Suppressor macrophage (primary cell): ENCODE results near the gene MICU2.

ENCODE experiments used
- DNase-seq, 4 experiments: peaks; one replicate each; pipeline ENCODE4 v3.0.0-alpha.2; 2020 to 2022

MICU2 gene

GRCh38 chr13:21544515-21544914, 59.5 kb downstream of the MICU2 start:
- peak in 1 of 4 experiments; percentile 12 for DNase-seq

GRCh38 chr13:21542563-21542962, 61.4 kb downstream of the MICU2 start:
- no peak for DNase-seq

GRCh38 chr13:21541980-21542379, 62.0 kb downstream of the MICU2 start:
- DNase-seq: peak in 2 of 4 experiments; percentile 5 to 21

- DNase-seq: no peak
These were observed 62.7 kb downstream of the MICU2 start for GRCh38 chr13:21541271-21541670.

GRCh38 chr13:21539687-21540086, 64.3 kb downstream of the MICU2 start:
- no peak for DNase-seq

GRCh38 chr13:21538753-21539152, 65.2 kb downstream of the MICU2 start:
- DNase-seq: peak in 2 of 4 experiments; percentile 7 to 26

GRCh38 chr13:21538280-21538679, 65.7 kb downstream of the MICU2 start:
- no peak for DNase-seq

GRCh38 chr13:21537105-21537504, 66.9 kb downstream of the MICU2 start:
- DNase-seq: peak in 1 of 4 experiments; percentile 7

GRCh38 chr13:21534760-21535159, 69.2 kb downstream of the MICU2 start:
- no peak for DNase-seq

GRCh38 chr13:21531455-21531854, 72.5 kb downstream of the MICU2 start:
- no peak for DNase-seq

- DNase-seq: no peak
These were observed 73.3 kb downstream of the MICU2 start for GRCh38 chr13:21530656-21531055.

GRCh38 chr13:21529146-21529893, 74.7 kb downstream of the MICU2 start:
- DNase-seq: no peak

- DNase-seq: no peak
These were observed 75.4 kb downstream of the MICU2 start for GRCh38 chr13:21528616-21529015.

GRCh38 chr13:21526707-21527540, 77.0 kb downstream of the MICU2 start:
- no peak for DNase-seq

- DNase-seq: no peak
These were observed 81.1 kb downstream of the MICU2 start for GRCh38 chr13:21522847-21523246.

- no peak for DNase-seq
These were observed 81.8 kb downstream of the MICU2 start for GRCh38 chr13:21522130-21522529.

- DNase-seq: no peak
These were observed 85.3 kb downstream of the MICU2 start for GRCh38 chr13:21518617-21519144.

- no peak for DNase-seq
These were observed 86.4 kb downstream of the MICU2 start for GRCh38 chr13:21517576-21517975.

- no peak for DNase-seq
These were observed 87.2 kb downstream of the MICU2 start for GRCh38 chr13:21516805-21517204.

- no peak for DNase-seq
These were observed 92.1 kb downstream of the MICU2 start for GRCh38 chr13:21511849-21512248.

GRCh38 chr13:21504379-21504778, 99.6 kb downstream of the MICU2 start:
- no peak for DNase-seq

- DNase-seq: no peak
These were observed 102.3 kb downstream of the MICU2 start for GRCh38 chr13:21501686-21502085.

- DNase-seq: no peak
These were observed 117.6 kb downstream of the MICU2 start for GRCh38 chr13:21486322-21486721.

GRCh38 chr13:21483748-21484147, 120.2 kb downstream of the MICU2 start:
- DNase-seq: no peak
